Measurements from ENCODE around the gene TRIM65. TPM values are rescaled to one million over a fixed set of nuclear protein-coding genes. Genes with fewer than 3 reads are reported as not detected.

The TRIM65 gene
- total RNA-seq, 1 donor from 2014 or later, result 15.4 TPM

Other genes starting within 250 kb of the TRIM65 start
- gene RECQL5, start 229.8 kb downstream of the TRIM65 start, total RNA-seq, result 24.6 and 25.9 TPM in 2 replicates
- gene SAP30BP, start 229.6 kb downstream of the TRIM65 start, total RNA-seq, result 98.1 and 99.2 TPM in 2 replicates
- 2.1 and 6.6 TPM in 2 replicates for gene ITGB4, start 175.5 kb downstream of the TRIM65 start, total RNA-seq
- 22.6 and 31.1 TPM in 2 replicates for gene GALK1, start 131.8 kb downstream of the TRIM65 start, total RNA-seq
- gene UNK, start 112.1 kb downstream of the TRIM65 start, total RNA-seq, result 14.9 and 16.7 TPM in 2 replicates
- 2.5 and 2.7 TPM in 2 replicates for gene UNC13D, start 52.5 kb downstream of the TRIM65 start, total RNA-seq
- 65.6 and 72.6 TPM in 2 replicates for gene WBP2, start 41.6 kb downstream of the TRIM65 start, total RNA-seq
- 5.6 and 5.9 TPM in 2 replicates for gene TRIM47, start 18.4 kb downstream of the TRIM65 start, total RNA-seq
- gene MRPL38, start 7.9 kb upstream of the TRIM65 start, total RNA-seq, result 58.9 and 65.6 TPM in 2 replicates
- gene FBF1, start 44.1 kb upstream of the TRIM65 start, total RNA-seq, result 5.1 and 5.2 TPM in 2 replicates
- gene ACOX1, start 82.2 kb upstream of the TRIM65 start, total RNA-seq, result 56.8 and 61.3 TPM in 2 replicates
- gene TEN1, start 82.3 kb upstream of the TRIM65 start, total RNA-seq, result 17.7 and 19.0 TPM in 2 replicates
- 5.0 and 7.5 TPM in 2 replicates for gene CDK3, start 103.9 kb upstream of the TRIM65 start, total RNA-seq
- gene EVPL, start 130.4 kb upstream of the TRIM65 start, total RNA-seq, result not detected in 2 replicates
- gene SRP68, start 175.6 kb upstream of the TRIM65 start, total RNA-seq, result 74.3 and 75.3 TPM in 2 replicates
- 0.36 TPM in 1 of 2 replicates, not detected in the other for gene GALR2, start 177.8 kb upstream of the TRIM65 start, total RNA-seq
- 0.23 TPM in 1 of 2 replicates, not detected in the other for gene ZACN, start 182.2 kb upstream of the TRIM65 start, total RNA-seq
- 145 and 154 TPM in 2 replicates for gene EXOC7, start 206.8 kb upstream of the TRIM65 start, total RNA-seq
- 0.31 and 0.48 TPM in 2 replicates for gene FOXJ1, start 244.3 kb upstream of the TRIM65 start, total RNA-seq

Measured in astrocyte (in vitro differentiated cells and primary cell).